Activated effector memory CD4-positive, alpha-beta T cell treated with anti-CD3 and anti-CD28 coated beads, Interleukin-2, amount 50 U/mL, for 16 hours (primary cell): ENCODE results near the gene ATXN1.
A peak's percentile ranks its signal among the peaks of the same experiment; 100 is the strongest.

Source experiments
- DNase-seq: peaks from one replicate; pipeline ENCODE4 v3.0.0-alpha.2; 2020

ATXN1 gene

GRCh38 chr6:16490616-16491015, 270.6 kb downstream of the ATXN1 start:
- no peak for DNase-seq

DNA sequence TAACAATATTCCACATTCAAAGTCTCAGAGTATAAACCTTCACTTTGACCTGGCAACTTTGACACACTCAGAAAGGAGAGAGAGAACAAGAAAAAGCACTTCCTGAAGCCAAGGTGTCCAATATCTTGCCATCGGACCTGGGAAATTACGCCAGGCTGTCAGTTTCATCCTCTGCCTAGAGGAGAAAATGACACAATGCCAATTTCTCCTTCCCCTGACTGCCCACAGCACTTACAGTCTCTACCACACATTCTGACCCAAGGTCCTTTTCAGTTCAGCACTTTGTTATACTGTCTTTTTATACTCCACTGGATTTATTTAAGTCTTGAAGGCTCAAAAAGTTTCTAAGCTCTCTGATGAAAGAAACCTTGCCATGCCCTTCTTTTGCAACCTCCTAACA, 272.4 kb downstream of the ATXN1 start:
- DNase-seq = no peak

- no peak for DNase-seq
Observed at GRCh38 chr6:16487996-16488674, 273.1 kb downstream of the ATXN1 start.

- peak; percentile 87 for DNase-seq
Observed at GRCh38 chr6:16486661-16487060, 274.6 kb downstream of the ATXN1 start.

GRCh38 chr6:16483315-16483875, 277.9 kb downstream of the ATXN1 start:
- DNase-seq = no peak

DNA sequence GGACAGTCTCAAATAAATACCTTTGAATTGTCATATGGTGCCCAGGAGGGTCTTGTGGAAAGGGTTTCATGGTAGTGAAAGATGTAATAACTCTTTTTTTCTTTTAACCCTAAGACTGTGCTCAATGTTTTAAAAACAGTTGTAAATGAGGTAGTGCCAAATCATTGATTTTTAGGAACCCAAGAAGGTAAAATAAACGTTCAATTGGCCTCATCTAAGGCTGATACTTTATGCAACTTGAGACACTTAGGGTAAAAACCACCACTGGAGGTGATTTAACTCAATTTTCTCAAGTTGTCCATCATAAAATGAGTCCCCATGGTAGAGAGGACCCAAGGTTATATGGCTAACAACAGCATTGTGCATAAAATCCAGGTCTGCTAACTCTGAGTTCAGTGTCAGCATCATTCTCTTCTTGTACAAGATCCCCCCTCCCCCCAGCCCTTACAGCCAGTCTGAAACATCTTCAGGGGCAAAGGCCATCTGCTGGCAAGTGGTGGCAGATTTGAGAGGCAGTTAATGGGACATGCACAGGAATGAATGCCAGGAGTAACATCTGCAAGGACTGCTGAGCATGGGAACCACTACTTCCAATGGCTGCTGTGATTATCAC, 278.5 kb downstream of the ATXN1 start:
- no peak for DNase-seq

DNA sequence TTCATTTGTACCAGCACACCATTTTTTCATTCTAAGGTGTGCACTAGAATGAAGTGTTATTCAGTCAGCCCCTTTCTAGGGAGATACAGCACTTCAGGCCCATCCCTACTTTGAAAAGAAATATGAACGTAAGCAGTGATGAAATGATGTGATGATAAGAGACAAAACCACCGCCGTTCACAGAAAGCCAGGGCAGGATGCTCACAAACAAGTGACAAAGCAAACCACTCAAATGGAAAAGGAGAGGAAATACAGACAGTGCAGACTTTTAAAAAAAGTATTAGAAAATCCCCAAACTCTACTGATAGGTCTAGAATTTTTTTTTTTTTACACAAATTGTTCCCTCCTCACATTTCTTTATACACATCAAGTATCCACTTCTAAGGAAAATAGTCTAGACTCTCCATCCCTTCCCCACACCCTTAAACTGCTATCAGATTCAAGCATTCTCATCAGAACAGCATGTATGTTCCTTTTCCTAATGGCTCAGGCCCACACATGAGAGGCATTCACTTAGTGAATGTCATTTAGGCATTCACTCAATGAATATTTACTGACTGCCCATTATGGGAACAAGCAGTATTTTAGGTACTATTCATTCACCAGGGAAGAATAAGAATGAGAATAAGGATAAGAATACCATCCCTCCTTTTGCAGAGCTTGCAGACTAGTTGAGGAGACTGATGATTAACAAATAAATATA, 279.4 kb downstream of the ATXN1 start:
- DNase-seq = peak; percentile 84

- DNase-seq = no peak
Observed at GRCh38 chr6:16480763-16481560, 280.3 kb downstream of the ATXN1 start.

GRCh38 chr6:16477367-16478149, 283.7 kb downstream of the ATXN1 start:
- DNase-seq = no peak

- no peak for DNase-seq
Observed at GRCh38 chr6:16476861-16477260, 284.4 kb downstream of the ATXN1 start.

DNA sequence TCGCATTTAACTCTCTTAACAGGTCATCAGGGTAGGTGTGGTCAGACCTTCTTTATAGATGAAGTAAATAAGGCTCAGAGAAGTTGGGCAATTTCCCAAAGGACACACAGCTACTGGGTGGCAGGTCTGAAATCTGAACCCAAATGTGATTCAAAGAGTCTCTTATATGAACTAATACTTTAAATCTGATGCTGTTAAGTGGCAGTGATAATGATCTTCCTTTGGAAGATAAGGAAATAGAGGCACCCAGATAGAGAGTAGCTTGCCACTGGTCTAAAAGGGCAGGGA, 285.8 kb downstream of the ATXN1 start:
- no peak for DNase-seq

DNA sequence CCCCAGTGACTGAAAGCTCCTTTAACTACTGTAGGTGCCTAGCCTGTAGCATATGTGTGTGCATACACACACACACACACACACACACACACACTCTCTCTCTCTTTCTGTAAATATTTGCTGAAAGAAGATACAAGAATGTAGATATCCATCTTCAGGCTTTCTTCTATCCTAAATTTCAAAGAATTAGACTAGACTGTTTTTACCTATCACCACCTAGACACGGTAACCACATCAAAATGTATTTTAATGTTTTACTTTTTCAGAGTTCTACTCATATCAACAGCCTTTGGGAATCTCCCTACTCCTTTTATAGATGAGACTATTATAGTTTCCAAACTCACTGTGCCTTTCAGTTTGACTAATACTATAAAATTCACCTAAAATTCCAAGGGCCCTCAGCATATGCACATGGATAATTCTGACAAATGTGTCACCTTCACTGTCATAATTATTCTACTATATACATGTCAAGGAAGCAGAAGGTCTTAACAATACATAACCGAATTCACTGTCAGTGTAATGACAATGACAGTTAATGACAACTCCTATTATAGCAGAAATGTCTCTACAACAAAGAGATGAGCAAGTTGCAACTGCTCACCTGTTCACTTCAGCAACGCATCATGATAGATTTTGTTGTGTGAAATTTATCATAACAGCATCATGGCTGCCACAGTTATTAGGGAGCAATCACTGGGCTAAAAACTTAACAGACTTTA, 286.3 kb downstream of the ATXN1 start:
- no peak for DNase-seq

GRCh38 chr6:16473908-16474771, 287.1 kb downstream of the ATXN1 start:
- DNase-seq = peak; percentile 75

GRCh38 chr6:16473184-16473907, 287.9 kb downstream of the ATXN1 start:
- DNase-seq = no peak

DNA sequence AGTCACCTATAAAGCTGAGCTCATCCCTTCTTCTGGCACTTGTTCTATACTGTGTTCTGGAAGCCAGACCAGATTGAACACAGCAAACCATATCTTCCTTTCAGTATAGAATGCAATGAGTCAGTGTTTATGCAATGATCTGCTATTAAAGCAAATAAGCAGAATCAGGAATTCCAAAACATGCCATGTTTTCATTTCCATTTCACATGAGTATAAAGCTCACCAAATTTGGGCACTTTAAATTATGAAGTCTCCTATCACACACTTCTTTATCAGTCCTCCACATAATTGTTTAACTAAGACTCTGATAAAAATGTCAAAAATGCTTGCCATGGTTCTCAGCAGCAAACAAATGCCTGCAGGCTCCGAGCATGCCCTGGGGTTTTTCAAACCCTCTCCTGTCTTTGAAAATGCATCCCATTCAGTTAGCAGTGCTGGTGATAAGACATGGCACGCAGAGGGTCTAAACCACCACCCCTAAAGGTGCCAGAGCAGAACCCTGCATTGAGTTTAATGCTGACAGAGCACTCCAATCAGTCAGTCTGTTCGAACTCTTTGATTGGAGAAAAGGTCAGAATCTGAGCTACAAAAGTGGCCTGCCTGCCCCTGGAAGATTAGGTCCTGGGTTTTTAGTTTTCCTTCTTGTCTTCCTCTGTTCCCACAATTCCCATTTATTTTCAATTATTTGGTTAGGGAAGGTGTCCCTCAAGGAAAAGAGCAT, 288.8 kb downstream of the ATXN1 start:
- no peak for DNase-seq

DNA sequence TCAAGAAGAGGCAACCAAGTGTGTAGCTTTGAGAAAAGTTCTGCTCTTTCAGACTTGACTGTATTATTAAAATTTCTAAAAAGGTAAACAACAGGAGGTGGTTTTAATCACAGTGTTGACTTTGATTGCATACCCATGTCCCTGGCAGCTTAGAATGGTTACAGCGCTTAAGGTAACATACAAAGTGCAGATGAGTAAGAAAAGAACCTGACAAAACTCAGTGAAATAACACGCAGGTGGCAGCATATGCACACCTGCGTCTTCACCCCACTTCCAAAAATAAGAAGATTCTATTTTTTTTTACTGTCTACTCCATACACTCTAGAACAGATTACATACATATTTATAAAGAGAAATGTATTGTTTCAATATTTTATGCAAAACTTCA, 289.4 kb downstream of the ATXN1 start:
- no peak for DNase-seq

DNA sequence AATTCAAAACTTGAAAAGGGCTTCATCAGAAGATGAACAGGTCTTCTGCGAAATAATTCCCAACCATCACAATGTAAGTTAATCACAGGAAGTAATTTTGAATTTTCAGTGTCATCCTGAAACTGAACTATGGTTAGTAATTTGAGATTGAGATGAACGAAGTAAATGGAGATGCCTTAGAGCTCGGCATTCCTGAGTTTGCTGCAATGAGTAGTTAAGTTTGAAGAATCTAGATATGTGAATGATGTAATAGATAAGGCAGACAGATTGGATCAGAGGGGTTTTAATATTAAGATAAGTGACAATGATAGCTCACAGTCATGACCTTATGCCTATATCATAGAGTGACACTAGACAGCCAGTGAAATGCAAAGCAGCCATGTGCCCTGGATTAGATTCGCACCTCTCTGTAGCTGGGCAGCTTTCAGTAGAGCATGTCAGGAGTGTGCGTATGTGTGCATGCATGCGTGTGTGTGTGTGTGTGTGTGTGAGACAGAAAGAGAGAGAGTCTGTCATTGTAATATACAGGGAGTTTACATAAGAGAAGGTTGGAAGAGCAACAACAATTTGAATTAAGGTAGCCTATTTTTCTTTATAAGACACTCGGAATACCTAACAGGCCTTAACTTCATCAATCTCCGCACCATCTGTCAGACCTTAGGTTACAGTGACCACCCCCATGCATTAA, 289.9 kb downstream of the ATXN1 start:
- no peak for DNase-seq

GRCh38 chr6:16470502-16471221, 290.6 kb downstream of the ATXN1 start:
- DNase-seq = no peak
